Neural cell (in vitro differentiated cells): ENCODE measurements around the gene GTSE1. TPM values are rescaled to one million over a fixed set of nuclear protein-coding genes. Genes with fewer than 3 reads are reported as not detected.

Experiments used
- H2AFZ ChIP-seq: fragments of 200-600, 300-800 bp; sonication (generic), shearing (Covaris generic); 2 replicates; pipeline ENCODE4 v1.6.0; 2014; ENCODE audit warnings: low read depth, mild to moderate bottlenecking, antibody characterized with exemption, low read length, moderate library complexity
- H3F3A ChIP-seq: fragments of 200-600 bp; shearing (Covaris generic); 2 replicates; pipeline ENCODE4 v1.6.1; 2016; ENCODE audit warnings: mild to moderate bottlenecking, moderate library complexity, mixed read lengths, antibody characterized with exemption, low read length; ENCODE audit not compliant: insufficient read depth, poor library complexity, severe bottlenecking
- H3K27ac ChIP-seq: fragments of 200-600, 300-800 bp; sonication (generic), shearing (Covaris generic); 2 replicates; pipeline ENCODE4 v1.5.1; 2014; ENCODE audit warnings: mild to moderate bottlenecking, low read length, moderate library complexity
- H3K27me3 ChIP-seq: fragments of 300-800, 200-600 bp; sonication (generic), shearing (Covaris generic); 2 replicates; pipeline ENCODE4 v1.6.0; 2014; ENCODE audit warnings: mild to moderate bottlenecking, low read depth, low read length, moderate library complexity; ENCODE audit not compliant: insufficient read depth
- H3K36me3 ChIP-seq: fragments of 300-800, 200-600 bp; sonication (generic), shearing (Covaris generic); 2 replicates; pipeline ENCODE4 v1.5.1; 2014; ENCODE audit warnings: mild to moderate bottlenecking, antibody characterized with exemption, low read length, moderate library complexity; ENCODE audit not compliant: insufficient read depth
- H3K4me2 ChIP-seq: fragments of 300-800, 200-600 bp; sonication (generic), shearing (Covaris generic); 2 replicates; pipeline ENCODE4 v1.6.0; 2014; ENCODE audit warnings: mild to moderate bottlenecking, low read length
- H3K4me3 ChIP-seq: fragments of 300-800, 200-600 bp; sonication (generic), shearing (Covaris generic); 2 replicates; pipeline ENCODE4 v1.5.1; 2014; ENCODE audit warnings: mild to moderate bottlenecking, low read length, moderate library complexity
- H3K79me2 ChIP-seq: fragments of 200-600 bp; shearing (Covaris generic); replicated peaks from 2 replicates; pipeline ENCODE4 v1.6.0; 2014; ENCODE audit warnings: mild to moderate bottlenecking, low read length, moderate library complexity; ENCODE audit not compliant: insufficient read depth
- H3K9ac ChIP-seq: fragments of 300-800, 200-600 bp; sonication (generic), shearing (Covaris generic); 2 replicates; pipeline ENCODE4 v1.6.1; 2016; ENCODE audit warnings: mild to moderate bottlenecking, low read length, mixed read lengths
- H3K9me2 ChIP-seq: fragments of 200-600 bp; shearing (Covaris generic); 2 replicates; pipeline ENCODE4 v1.6.1; 2016; ENCODE audit warnings: mild to moderate bottlenecking, low read length, mixed read lengths; ENCODE audit not compliant: insufficient read depth
- H3K9me3 ChIP-seq: fragments of 200-600, 300-800 bp; sonication (generic), shearing (Covaris generic); 2 replicates; pipeline ENCODE4 v1.6.1; 2016; ENCODE audit warnings: mild to moderate bottlenecking, mixed run types, low read length, moderate library complexity, mixed read lengths
- H4K20me1 ChIP-seq: fragments of 200-600 bp; shearing (Covaris generic); 2 replicates; pipeline ENCODE4 v1.6.1; 2016; ENCODE audit warnings: mild to moderate bottlenecking, mixed run types; ENCODE audit not compliant: insufficient read depth
- EP300 ChIP-seq: fragments of 450-650 bp; conservative IDR thresholded peaks from 2 replicates; pipeline ENCODE4 v1.6.1; 2014; ENCODE audit warnings: antibody characterized with exemption, mild to moderate bottlenecking, moderate library complexity; ENCODE audit not compliant: poor library complexity, severe bottlenecking
- EZH2 ChIP-seq: fragments of 200-600, 300-800 bp; shearing (Covaris generic), sonication (generic); IDR thresholded peaks from 2 replicates; pipeline ENCODE4 v1.6.1; 2014; ENCODE audit warnings: antibody characterized with exemption, low read length, borderline replicate concordance, mild to moderate bottlenecking; ENCODE audit not compliant: insufficient read depth, poor library complexity, severe bottlenecking
- MXI1 ChIP-seq: fragments of 450-650 bp; conservative IDR thresholded peaks from 2 replicates; pipeline ENCODE4 v1.6.1; 2014; ENCODE audit warnings: antibody characterized with exemption, mild to moderate bottlenecking; ENCODE audit not compliant: poor library complexity, severe bottlenecking
- POLR2AphosphoS5 ChIP-seq: IDR thresholded peaks from 2 replicates; pipeline ENCODE4 v1.6.1; 2012
- RAD21 ChIP-seq: fragments of 450-650 bp; conservative IDR thresholded peaks from 2 replicates; pipeline ENCODE4 v1.6.1; 2014; ENCODE audit warnings: antibody characterized with exemption, mild to moderate bottlenecking, moderate library complexity
- SMC3 ChIP-seq: fragments of 450-650 bp; conservative IDR thresholded peaks from 2 replicates; pipeline ENCODE4 v1.6.1; 2014; ENCODE audit warnings: antibody characterized with exemption, mild to moderate bottlenecking, moderate library complexity; ENCODE audit not compliant: poor library complexity
- TAF1 ChIP-seq: IDR thresholded peaks from 2 replicates; pipeline ENCODE4 v1.6.1; 2012; ENCODE audit warnings: low read depth
- polyA plus RNA-seq: library from polyadenylated mRNA; depleted of rRNA; stranded (reverse); fragments of >200 nt; gene quantifications from 2 replicates; pipeline ENCODE4 v1.2.3, GENCODE V29; 2014
- TF ChIP-seq, protein P1 (sequence below): fragments of 450-650 bp; IDR thresholded peaks from 2 replicates; pipeline ENCODE4 v1.5.1; 2014; ENCODE audit warnings: antibody characterized with exemption, mild to moderate bottlenecking, moderate library complexity; ENCODE audit not compliant: poor library complexity, severe bottlenecking
- TF ChIP-seq, protein P2 (sequence below): IDR thresholded peaks from 2 replicates; pipeline ENCODE4 v1.6.1; 2012; ENCODE audit warnings: borderline replicate concordance

Gene GTSE1
- polyA plus RNA-seq, 1 donor from 2014 or later = 0.28 TPM

GRCh38 chr22:46361826-46362202 is 65.1 kb downstream of the GTSE1 start:
- no peak overlapping the region for H3K9ac ChIP-seq
- no peak overlapping the region for H3K4me3 ChIP-seq
- H4K20me1 ChIP-seq = no peaks in the 10 kb centered on the region
- no peaks in the 10 kb centered on the region for H3K79me2 ChIP-seq
- no peak overlapping the region for H3K27ac ChIP-seq
- H3F3A ChIP-seq = no peaks in the 10 kb centered on the region
- no peak overlapping the region for H3K4me2 ChIP-seq
- H3K36me3 ChIP-seq = no peaks in the 10 kb centered on the region
- H3K9me3 ChIP-seq = no peaks in the 10 kb centered on the region
- H2AFZ ChIP-seq = no peak overlapping the region
- H3K9me2 ChIP-seq = no peaks in the 10 kb centered on the region
- no peaks in the 10 kb centered on the region for H3K27me3 ChIP-seq
- no peak for TF ChIP-seq POLR2AphosphoS5
- TF ChIP-seq, protein P1, sequence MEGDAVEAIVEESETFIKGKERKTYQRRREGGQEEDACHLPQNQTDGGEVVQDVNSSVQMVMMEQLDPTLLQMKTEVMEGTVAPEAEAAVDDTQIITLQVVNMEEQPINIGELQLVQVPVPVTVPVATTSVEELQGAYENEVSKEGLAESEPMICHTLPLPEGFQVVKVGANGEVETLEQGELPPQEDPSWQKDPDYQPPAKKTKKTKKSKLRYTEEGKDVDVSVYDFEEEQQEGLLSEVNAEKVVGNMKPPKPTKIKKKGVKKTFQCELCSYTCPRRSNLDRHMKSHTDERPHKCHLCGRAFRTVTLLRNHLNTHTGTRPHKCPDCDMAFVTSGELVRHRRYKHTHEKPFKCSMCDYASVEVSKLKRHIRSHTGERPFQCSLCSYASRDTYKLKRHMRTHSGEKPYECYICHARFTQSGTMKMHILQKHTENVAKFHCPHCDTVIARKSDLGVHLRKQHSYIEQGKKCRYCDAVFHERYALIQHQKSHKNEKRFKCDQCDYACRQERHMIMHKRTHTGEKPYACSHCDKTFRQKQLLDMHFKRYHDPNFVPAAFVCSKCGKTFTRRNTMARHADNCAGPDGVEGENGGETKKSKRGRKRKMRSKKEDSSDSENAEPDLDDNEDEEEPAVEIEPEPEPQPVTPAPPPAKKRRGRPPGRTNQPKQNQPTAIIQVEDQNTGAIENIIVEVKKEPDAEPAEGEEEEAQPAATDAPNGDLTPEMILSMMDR = no peak

GRCh38 chr22:46362203-46362933 is 65.7 kb downstream of the GTSE1 start:
- TF ChIP-seq POLR2AphosphoS5 = no peak
- TF ChIP-seq, protein P1 = no peak
- no peak for TF ChIP-seq EP300
- TF ChIP-seq, protein P2, sequence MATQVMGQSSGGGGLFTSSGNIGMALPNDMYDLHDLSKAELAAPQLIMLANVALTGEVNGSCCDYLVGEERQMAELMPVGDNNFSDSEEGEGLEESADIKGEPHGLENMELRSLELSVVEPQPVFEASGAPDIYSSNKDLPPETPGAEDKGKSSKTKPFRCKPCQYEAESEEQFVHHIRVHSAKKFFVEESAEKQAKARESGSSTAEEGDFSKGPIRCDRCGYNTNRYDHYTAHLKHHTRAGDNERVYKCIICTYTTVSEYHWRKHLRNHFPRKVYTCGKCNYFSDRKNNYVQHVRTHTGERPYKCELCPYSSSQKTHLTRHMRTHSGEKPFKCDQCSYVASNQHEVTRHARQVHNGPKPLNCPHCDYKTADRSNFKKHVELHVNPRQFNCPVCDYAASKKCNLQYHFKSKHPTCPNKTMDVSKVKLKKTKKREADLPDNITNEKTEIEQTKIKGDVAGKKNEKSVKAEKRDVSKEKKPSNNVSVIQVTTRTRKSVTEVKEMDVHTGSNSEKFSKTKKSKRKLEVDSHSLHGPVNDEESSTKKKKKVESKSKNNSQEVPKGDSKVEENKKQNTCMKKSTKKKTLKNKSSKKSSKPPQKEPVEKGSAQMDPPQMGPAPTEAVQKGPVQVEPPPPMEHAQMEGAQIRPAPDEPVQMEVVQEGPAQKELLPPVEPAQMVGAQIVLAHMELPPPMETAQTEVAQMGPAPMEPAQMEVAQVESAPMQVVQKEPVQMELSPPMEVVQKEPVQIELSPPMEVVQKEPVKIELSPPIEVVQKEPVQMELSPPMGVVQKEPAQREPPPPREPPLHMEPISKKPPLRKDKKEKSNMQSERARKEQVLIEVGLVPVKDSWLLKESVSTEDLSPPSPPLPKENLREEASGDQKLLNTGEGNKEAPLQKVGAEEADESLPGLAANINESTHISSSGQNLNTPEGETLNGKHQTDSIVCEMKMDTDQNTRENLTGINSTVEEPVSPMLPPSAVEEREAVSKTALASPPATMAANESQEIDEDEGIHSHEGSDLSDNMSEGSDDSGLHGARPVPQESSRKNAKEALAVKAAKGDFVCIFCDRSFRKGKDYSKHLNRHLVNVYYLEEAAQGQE = no peak
- no peak for TF ChIP-seq SMC3
- no peak for TF ChIP-seq TAF1
- TF ChIP-seq EZH2 = no peak
- TF ChIP-seq MXI1 = no peak
- TF ChIP-seq RAD21 = no peak
- Histone ChIP-seq H3K9me2 (no peaks in the 10 kb centered on the region), H3K27me3 (no peaks in the 10 kb centered on the region), H3K4me2 (no peak overlapping the region), H2AFZ (no peak overlapping the region), H3F3A (no peaks in the 10 kb centered on the region), H3K36me3 (no peaks in the 10 kb centered on the region), H4K20me1 (no peaks in the 10 kb centered on the region), H3K9me3 (no peaks in the 10 kb centered on the region), H3K4me3 (no peak overlapping the region), H3K27ac (no peak overlapping the region), H3K9ac (no peak overlapping the region), H3K79me2 (no peaks in the 10 kb centered on the region)
